H4 (cell line): ENCODE measurements around the gene NDUFA9. TPM values are rescaled to one million over a fixed set of nuclear protein-coding genes. Genes with fewer than 3 reads are reported as not detected.

Experiments used
- total RNA-seq: library from RNA; depleted of rRNA; stranded (reverse); fragments of >200 nt; shearing (Covaris generic); gene quantifications from 2 replicates; pipeline ENCODE4 v1.2.3, GENCODE V29; 2014; rRNA removed

NDUFA9 gene
- total RNA-seq, 1 experiment from 2014 or later, result 181 TPM

Other genes starting within 250 kb of the NDUFA9 start
- not detected in 2 replicates for gene FGF6, start 203.3 kb upstream of the NDUFA9 start, total RNA-seq
- gene RAD51AP1, start 110.2 kb upstream of the NDUFA9 start, total RNA-seq, result 42.9 and 64.2 TPM in 2 replicates
- gene DYRK4, start 86.9 kb upstream of the NDUFA9 start, total RNA-seq, result 104 and 124 TPM in 2 replicates
- 1.4 and 1.9 TPM in 2 replicates for gene AKAP3, start 63 bp upstream of the NDUFA9 start, total RNA-seq
- 0.04 TPM in 1 of 2 replicates, not detected in the other for gene GALNT8, start 71.3 kb downstream of the NDUFA9 start, total RNA-seq